Suprapubic skin (tissue), 4 donors: ENCODE data around the gene DLGAP4. TPM values are rescaled to one million over a fixed set of nuclear protein-coding genes. Genes with fewer than 3 reads are reported as not detected.

Source experiments
- DNase-seq, 2 donors: peaks; one replicate each; pipeline ENCODE4 v3.0.0-alpha.2; 2019; ENCODE audit warnings: low spot score in 2 of 2
- H3K27ac ChIP-seq: fragments of 200-600 bp; sonication (generic); one replicate; pipeline ENCODE4 v1.5.1; 2019
- H3K27me3 ChIP-seq: fragments of 200-600 bp; sonication (generic); one replicate; pipeline ENCODE4 v1.5.1; 2019
- H3K36me3 ChIP-seq: fragments of 200-600 bp; sonication (generic); one replicate; pipeline ENCODE4 v1.5.1; 2019
- H3K4me1 ChIP-seq: fragments of 200-600 bp; sonication (generic); one replicate; pipeline ENCODE4 v1.5.1; 2019
- H3K4me3 ChIP-seq: fragments of 200-600 bp; sonication (generic); one replicate; pipeline ENCODE4 v1.5.1; 2019; ENCODE audit warnings: mild to moderate bottlenecking
- H3K9me3 ChIP-seq: fragments of 200-600 bp; sonication (generic); one replicate; pipeline ENCODE4 v1.5.1; 2019
- EP300 ChIP-seq: sonication (generic); formaldehyde crosslinking; IDR thresholded peaks from one replicate; pipeline ENCODE4 v1.6.1; 2017; ENCODE audit warnings: antibody characterized with exemption
- POLR2A ChIP-seq, 2 donors: fragments of 450-650 bp; IDR thresholded peaks; one replicate each; pipeline ENCODE4 v1.6.1; 2017; ENCODE audit warnings: antibody characterized with exemption in 2 of 2, mild to moderate bottlenecking in 2 of 2, moderate library complexity in 2 of 2
- POLR2AphosphoS5 ChIP-seq, 3 donors: sonication (generic); formaldehyde crosslinking; IDR thresholded peaks; one replicate each; pipeline ENCODE4 v1.6.1; 2017; ENCODE audit warnings: antibody characterized with exemption in 3 of 3
- WGBS: methylation state at CpG from one replicate; pipeline ENCODE4 v1.1.5; 2018; 5-methylcytosine and 5-hydroxymethylcytosine counted together
- total RNA-seq, 4 donors: library from RNA; depleted of rRNA; stranded (reverse); fragments of >200 nt; gene quantifications; one replicate each; pipeline ENCODE4 v1.1.0, GENCODE V29; 2016
- TF ChIP-seq, protein P1 (sequence below), 2 donors: fragments of 200-600 bp in 1 of 2; fragments of 450-650 bp in 1 of 2; sonication (generic) in 1 of 2; IDR thresholded peaks; one replicate each; pipeline ENCODE4 v1.5.1; 2016 to 2019; ENCODE audit warnings: antibody characterized with exemption in 2 of 2, mild to moderate bottlenecking in 1 of 2, moderate library complexity in 1 of 2

DLGAP4 gene
- total RNA-seq, 4 donors from 2014 or later: 69.5 to 120 (median 96.8) TPM

DNA sequence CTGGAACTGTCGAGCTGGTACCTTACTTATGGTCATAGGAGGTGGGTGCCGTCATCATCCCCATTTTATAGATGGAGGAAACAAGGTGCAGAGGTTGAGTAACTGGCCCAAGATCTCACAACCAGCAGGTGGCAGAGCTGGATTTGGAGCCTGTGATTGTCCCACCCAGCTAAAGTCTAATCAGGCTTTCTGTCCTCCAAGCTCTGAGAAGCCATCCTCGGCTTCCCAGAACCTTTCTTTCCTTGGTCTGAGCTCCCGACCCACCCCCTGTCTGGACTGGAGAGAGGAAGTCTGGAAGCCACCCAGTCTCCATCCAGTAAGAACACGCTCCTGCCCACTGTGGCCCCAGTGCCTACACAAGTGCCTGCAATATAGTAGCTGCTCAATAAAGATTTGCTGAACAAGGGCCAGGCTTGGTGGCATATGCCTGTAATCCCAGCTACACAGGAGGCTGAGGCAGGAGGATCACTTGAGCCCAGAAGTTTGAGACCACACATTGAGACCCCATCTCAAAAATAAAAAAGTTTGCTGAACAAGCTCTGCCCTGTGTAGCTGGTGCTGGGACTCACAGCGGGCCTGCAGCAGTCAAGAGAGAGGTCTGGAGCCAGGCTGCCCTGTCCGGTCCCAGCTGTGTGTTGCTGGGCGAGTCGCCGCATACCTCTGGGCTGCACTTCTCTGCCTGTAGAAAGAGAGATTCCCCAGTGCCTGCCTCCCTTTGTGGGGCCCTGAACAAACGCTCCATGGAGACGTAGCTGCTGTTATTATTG is 32.5 kb upstream of the DLGAP4 start:
- TF ChIP-seq EP300: no peak
- TF ChIP-seq POLR2A (IDR thresholded peaks at IDR 0.05): no peak
- TF ChIP-seq, protein P1, sequence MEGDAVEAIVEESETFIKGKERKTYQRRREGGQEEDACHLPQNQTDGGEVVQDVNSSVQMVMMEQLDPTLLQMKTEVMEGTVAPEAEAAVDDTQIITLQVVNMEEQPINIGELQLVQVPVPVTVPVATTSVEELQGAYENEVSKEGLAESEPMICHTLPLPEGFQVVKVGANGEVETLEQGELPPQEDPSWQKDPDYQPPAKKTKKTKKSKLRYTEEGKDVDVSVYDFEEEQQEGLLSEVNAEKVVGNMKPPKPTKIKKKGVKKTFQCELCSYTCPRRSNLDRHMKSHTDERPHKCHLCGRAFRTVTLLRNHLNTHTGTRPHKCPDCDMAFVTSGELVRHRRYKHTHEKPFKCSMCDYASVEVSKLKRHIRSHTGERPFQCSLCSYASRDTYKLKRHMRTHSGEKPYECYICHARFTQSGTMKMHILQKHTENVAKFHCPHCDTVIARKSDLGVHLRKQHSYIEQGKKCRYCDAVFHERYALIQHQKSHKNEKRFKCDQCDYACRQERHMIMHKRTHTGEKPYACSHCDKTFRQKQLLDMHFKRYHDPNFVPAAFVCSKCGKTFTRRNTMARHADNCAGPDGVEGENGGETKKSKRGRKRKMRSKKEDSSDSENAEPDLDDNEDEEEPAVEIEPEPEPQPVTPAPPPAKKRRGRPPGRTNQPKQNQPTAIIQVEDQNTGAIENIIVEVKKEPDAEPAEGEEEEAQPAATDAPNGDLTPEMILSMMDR (IDR thresholded peaks at IDR 0.05): peak in 1 of 2 donors; percentile 7
- no peak for DNase-seq
- peaks cover 19% of the 10 kb centered on the region for H3K27me3 ChIP-seq
- 77% methylated on average over 10 of the region's 12 CpGs for WGBS
- no peaks in the 10 kb centered on the region for H3K9me3 ChIP-seq
- H3K4me1 ChIP-seq: no peaks in the 10 kb centered on the region
- no peak overlapping the region for H3K4me3 ChIP-seq
- no peak overlapping the region for H3K27ac ChIP-seq
- H3K36me3 ChIP-seq: no peaks in the 10 kb centered on the region

DNA sequence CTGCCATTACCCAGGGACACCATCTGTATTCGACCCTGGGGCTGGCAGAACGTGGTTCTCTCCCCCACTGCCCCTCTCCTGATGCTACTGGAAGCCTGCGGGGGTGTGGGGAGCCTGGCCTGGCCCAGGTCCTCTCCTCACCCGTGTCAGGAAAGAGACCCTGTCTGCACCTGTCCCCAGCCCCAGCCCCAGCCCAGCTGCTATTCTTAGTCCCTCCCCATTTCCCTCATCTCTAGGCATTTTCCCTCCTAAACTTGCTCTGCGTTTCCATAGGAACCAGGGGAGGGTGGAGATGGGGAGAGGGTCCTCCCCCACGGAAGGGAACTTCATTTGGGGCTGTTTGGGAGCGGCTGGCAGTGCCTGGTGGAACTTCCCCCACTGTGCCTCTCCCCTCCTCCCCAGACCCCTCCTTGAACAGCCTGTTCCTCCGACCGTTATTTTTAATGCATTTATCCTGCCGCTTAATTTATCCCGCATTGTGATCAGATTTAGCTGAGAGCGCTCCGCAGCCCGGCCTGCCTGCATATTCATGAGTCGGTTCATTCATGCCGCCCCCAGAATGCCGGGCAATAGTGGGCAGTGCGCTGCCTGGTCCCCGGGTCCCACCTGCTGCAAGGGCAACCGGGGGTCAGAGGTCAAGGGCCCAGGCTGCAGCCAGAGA is 31.8 kb upstream of the DLGAP4 start:
- Histone ChIP-seq H3K9me3 (no peaks in the 10 kb centered on the region), H3K27ac (no peak overlapping the region), H3K36me3 (no peaks in the 10 kb centered on the region), H3K4me1 (no peaks in the 10 kb centered on the region), H3K4me3 (no peak overlapping the region), H3K27me3 (peaks cover 26% of the 10 kb centered on the region)
- TF ChIP-seq POLR2A (IDR thresholded peaks at IDR 0.05) (no peak), EP300 (no peak), POLR2AphosphoS5 (IDR thresholded peaks at IDR 0.05) (no peak)
- TF ChIP-seq, protein P1 (IDR thresholded peaks at IDR 0.05): no peak
- DNase-seq: no peak
- WGBS: 50% methylated on average over 18 of the region's 20 CpGs

- 65% methylated on average over 5 of the region's 5 CpGs for WGBS
- no peaks in the 10 kb centered on the region for H3K36me3 ChIP-seq
- no peak overlapping the region for H3K27ac ChIP-seq
- TF ChIP-seq POLR2A (IDR thresholded peaks at IDR 0.05) (no peak), EP300 (no peak), POLR2AphosphoS5 (IDR thresholded peaks at IDR 0.05) (no peak)
- TF ChIP-seq, protein P1 (IDR thresholded peaks at IDR 0.05): no peak
- no peaks in the 10 kb centered on the region for H3K4me1 ChIP-seq
- H3K4me3 ChIP-seq: no peak overlapping the region
- peaks cover 33% of the 10 kb centered on the region for H3K27me3 ChIP-seq
- no peaks in the 10 kb centered on the region for H3K9me3 ChIP-seq
- DNase-seq: no peak
These were observed 31.1 kb upstream of the DLGAP4 start for GRCh38 chr20:36275011-36275410.

DNA sequence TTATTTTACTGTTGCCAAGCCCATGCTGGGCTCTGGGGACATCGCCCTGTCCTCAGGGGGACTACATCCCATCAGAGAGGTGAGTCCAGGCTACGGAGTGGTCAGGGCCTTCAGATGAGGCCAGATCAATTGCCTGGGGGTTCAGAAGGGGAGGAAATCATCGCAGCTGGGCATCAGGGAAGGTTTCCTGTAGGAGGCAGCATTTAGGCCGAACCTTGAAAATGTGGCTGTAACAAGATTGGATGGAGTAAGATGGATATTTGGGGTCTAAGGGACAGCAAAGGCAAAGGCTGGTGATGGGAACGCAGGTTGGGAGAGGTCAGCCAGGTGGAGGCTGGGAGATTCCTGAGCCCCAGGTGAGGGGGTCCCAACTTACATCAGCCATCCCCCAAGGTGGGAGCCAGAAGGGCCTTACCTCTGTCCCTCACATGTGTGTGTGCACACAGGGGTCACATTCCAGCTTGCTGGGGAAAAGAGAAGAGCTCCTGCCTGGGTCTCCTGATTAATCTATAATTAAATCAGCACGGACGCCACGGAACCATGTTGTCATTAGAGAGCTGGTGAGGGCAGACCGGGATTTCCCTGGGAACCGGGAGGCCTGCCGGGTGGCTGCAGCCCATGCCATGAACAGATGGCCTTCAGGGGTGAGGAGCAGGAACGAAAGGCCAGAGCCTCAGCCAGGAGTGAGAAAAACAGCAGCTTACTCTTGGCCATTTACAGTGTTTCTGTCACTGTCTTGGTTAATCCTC is 30.5 kb upstream of the DLGAP4 start:
- no peaks in the 10 kb centered on the region for H3K4me1 ChIP-seq
- no peaks in the 10 kb centered on the region for H3K36me3 ChIP-seq
- 71% methylated on average over 12 of the region's 12 CpGs for WGBS
- H3K27ac ChIP-seq: no peak overlapping the region
- no peak for DNase-seq
- no peak overlapping the region for H3K4me3 ChIP-seq
- peaks cover 34% of the 10 kb centered on the region for H3K27me3 ChIP-seq
- TF ChIP-seq, protein P1 (IDR thresholded peaks at IDR 0.05): no peak
- TF ChIP-seq POLR2AphosphoS5 (IDR thresholded peaks at IDR 0.05) (no peak), POLR2A (IDR thresholded peaks at IDR 0.05) (no peak)
- H3K9me3 ChIP-seq: no peaks in the 10 kb centered on the region

DNA sequence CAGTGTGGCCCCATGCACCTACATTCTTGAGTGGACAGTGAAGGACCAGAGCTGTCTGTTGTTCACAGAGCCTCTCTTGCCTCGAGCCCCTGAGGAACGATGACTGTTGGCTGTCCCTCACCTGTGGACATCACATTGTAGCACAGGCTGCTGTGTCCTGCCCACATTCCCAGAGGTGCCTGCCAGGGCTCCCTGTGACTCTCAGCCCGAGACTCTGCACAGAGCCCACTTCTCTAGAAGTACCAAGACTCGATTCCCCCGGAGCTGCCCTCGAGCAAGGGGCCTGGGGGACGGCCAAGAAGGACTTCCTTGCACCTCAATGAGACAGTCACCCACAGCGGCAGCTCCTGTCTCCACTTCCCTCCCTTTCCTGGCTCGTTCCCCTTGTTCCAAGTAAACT is 28.6 kb upstream of the DLGAP4 start:
- peaks cover 40% of the 10 kb centered on the region for H3K27me3 ChIP-seq
- DNase-seq: no peak

More for the DNA sequence above, 28.6 kb upstream of the DLGAP4 start:
- no peak for TF ChIP-seq POLR2A (IDR thresholded peaks at IDR 0.05)
- TF ChIP-seq EP300: no peak
- TF ChIP-seq, protein P1 (IDR thresholded peaks at IDR 0.05): no peak
- no peak for TF ChIP-seq POLR2AphosphoS5 (IDR thresholded peaks at IDR 0.05)
- Histone ChIP-seq H3K4me3 (no peak overlapping the region), H3K9me3 (no peaks in the 10 kb centered on the region), H3K27ac (no peak overlapping the region), H3K36me3 (no peaks in the 10 kb centered on the region), H3K4me1 (no peaks in the 10 kb centered on the region)
- 67% methylated on average over 9 of the region's 9 CpGs for WGBS
